Vagina (tissue), 2 donors: ENCODE data around the gene BRINP3.

Experiments
- CTCF ChIP-seq, 3 experiments: fragments of 450-650 bp in 2 of 3; fragments of 200-600 bp in 1 of 3; sonication (generic) in 1 of 3; IDR thresholded peaks; one replicate each; pipeline ENCODE4 v1.5.1; 2017 to 2019; ENCODE audit warnings: antibody characterized with exemption in 3 of 3, mild to moderate bottlenecking in 2 of 3, moderate library complexity in 2 of 3
- POLR2A ChIP-seq, 2 donors: fragments of 450-650 bp; IDR thresholded peaks; one replicate each; pipeline ENCODE4 v1.6.1; 2017; ENCODE audit warnings: antibody characterized with exemption in 2 of 2, mild to moderate bottlenecking in 2 of 2, moderate library complexity in 2 of 2
- POLR2AphosphoS5 ChIP-seq, 2 donors: sonication (generic); formaldehyde crosslinking; IDR thresholded peaks; one replicate each; pipeline ENCODE4 v1.9.0; 2017; ENCODE audit warnings: antibody characterized with exemption in 2 of 2, mild to moderate bottlenecking in 2 of 2, low read depth in 1 of 2; ENCODE audit not compliant: insufficient read depth in 1 of 2

- TF ChIP-seq POLR2AphosphoS5 (IDR thresholded peaks at IDR 0.05; ENCODE audit: insufficient read depth in 1 of 2, low read depth in 1 of 2) (no peak), CTCF (IDR thresholded peaks at IDR 0.05) (no peak), POLR2A (IDR thresholded peaks at IDR 0.05) (no peak)
Measured at GRCh38 chr1:190144650-190145049, 333.0 kb downstream of the BRINP3 start.
